SK-N-SH treated with all-trans-retinoic acid at 6 μM for 48 hours (cell line): Measurements from ENCODE around the gene PIWIL1.

Experiments used
- ATAC-seq: fragments of 200-7000 bp; cut with Tn5 transposase; 3 replicates; pipeline ENCODE4 v1.9.1; 2020; ENCODE audit warnings: mild to moderate bottlenecking, moderate library complexity
- ARNTL ChIP-seq: fragments of 450-650 bp; formaldehyde crosslinking; IDR thresholded peaks from 2 replicates; pipeline ENCODE4 v1.5.0; 2020; ENCODE audit warnings: low read depth, mild to moderate bottlenecking, moderate library complexity, borderline replicate concordance
- BACH2 ChIP-seq: fragments of 250-450 bp; sonication (Bioruptor Pico); IDR thresholded peaks from 2 replicates; pipeline ENCODE4 v1.9.0; 2021; ENCODE audit warnings: mild to moderate bottlenecking, borderline replicate concordance
- CREB5 ChIP-seq: fragments of 250-450 bp; sonication (Bioruptor Pico); IDR thresholded peaks from 2 replicates; pipeline ENCODE4 v1.5.1; 2020; ENCODE audit warnings: low read depth, mild to moderate bottlenecking, moderate library complexity
- CSDC2 ChIP-seq: fragments of 250-450 bp; sonication (Bioruptor Pico); IDR thresholded peaks from 2 replicates; pipeline ENCODE4 v1.5.0; 2020; ENCODE audit warnings: mild to moderate bottlenecking, moderate library complexity
- CSRNP3 ChIP-seq: fragments of 250-450 bp; sonication (Bioruptor Pico); IDR thresholded peaks from 2 replicates; pipeline ENCODE4 v1.5.1; 2021; ENCODE audit warnings: mild to moderate bottlenecking, moderate library complexity
- ESRRG ChIP-seq: fragments of 250-450 bp; sonication (Bioruptor Pico); IDR thresholded peaks from 2 replicates; pipeline ENCODE4 v1.6.1; 2021; ENCODE audit warnings: mild to moderate bottlenecking
- GLIS3 ChIP-seq: fragments of 250-450 bp; sonication (Bioruptor Pico); IDR thresholded peaks from 2 replicates; pipeline ENCODE4 v1.5.0; 2020; ENCODE audit warnings: mild to moderate bottlenecking, moderate library complexity
- OSR1 ChIP-seq: fragments of 250-450 bp; sonication (Bioruptor Pico); IDR thresholded peaks from 2 replicates; pipeline ENCODE4 v1.8.0; 2022; ENCODE audit warnings: moderate library complexity, mild to moderate bottlenecking, inconsistent platforms
- PATZ1 ChIP-seq: fragments of 250-450 bp; sonication (Bioruptor Pico); IDR thresholded peaks from 2 replicates; pipeline ENCODE4 v1.8.0; 2020; ENCODE audit warnings: mild to moderate bottlenecking, moderate library complexity, borderline replicate concordance
- POU6F1 ChIP-seq: fragments of 250-450 bp; sonication (Bioruptor Pico); IDR thresholded peaks from 2 replicates; pipeline ENCODE4 v1.8.0; 2021; ENCODE audit warnings: low read depth, mild to moderate bottlenecking, moderate library complexity, borderline replicate concordance
- PPARA ChIP-seq: fragments of 250-450 bp; sonication (Bioruptor Pico); IDR thresholded peaks from 2 replicates; pipeline ENCODE4 v1.5.0; 2020; ENCODE audit warnings: mild to moderate bottlenecking, borderline replicate concordance
- RARB ChIP-seq: fragments of 250-450 bp; sonication (Bioruptor Pico); IDR thresholded peaks from 2 replicates; pipeline ENCODE4 v1.8.0; 2021; ENCODE audit warnings: mild to moderate bottlenecking, moderate library complexity
- SNAI2 ChIP-seq: fragments of 250-450 bp; sonication (Bioruptor Pico); IDR thresholded peaks from 2 replicates; pipeline ENCODE4 v1.5.0; 2020; ENCODE audit warnings: mild to moderate bottlenecking, moderate library complexity
- TCF4 ChIP-seq: fragments of 250-450 bp; sonication (Bioruptor Pico); IDR thresholded peaks from 2 replicates; pipeline ENCODE4 v1.8.0; 2021; ENCODE audit warnings: mild to moderate bottlenecking, moderate library complexity, borderline replicate concordance
- TOX ChIP-seq: fragments of 250-450 bp; sonication (Bioruptor Pico); IDR thresholded peaks from 2 replicates; pipeline ENCODE4 v1.8.0; 2021; ENCODE audit warnings: mild to moderate bottlenecking, moderate library complexity, borderline replicate concordance
- TSHZ2 ChIP-seq: fragments of 250-450 bp; sonication (Bioruptor Pico); IDR thresholded peaks from 2 replicates; pipeline ENCODE4 v1.5.0; 2020; ENCODE audit warnings: mild to moderate bottlenecking, moderate library complexity
- ZC3H10 ChIP-seq: fragments of 250-450 bp; sonication (Bioruptor Pico); IDR thresholded peaks from 2 replicates; pipeline ENCODE4 v1.5.1; 2021; ENCODE audit warnings: mild to moderate bottlenecking, moderate library complexity
- ZFP3 ChIP-seq: fragments of 250-450 bp; sonication (Bioruptor Pico); IDR thresholded peaks from 2 replicates; pipeline ENCODE4 v1.5.0; 2020; ENCODE audit warnings: mild to moderate bottlenecking, moderate library complexity
- ZFP30 ChIP-seq: fragments of 450-650 bp; formaldehyde crosslinking; IDR thresholded peaks from 2 replicates; pipeline ENCODE4 v1.5.0; 2022; ENCODE audit warnings: mild to moderate bottlenecking, moderate library complexity
- ZNF565 ChIP-seq: fragments of 450-650 bp; formaldehyde crosslinking; conservative IDR thresholded peaks from 2 replicates; pipeline ENCODE4 v1.5.0; 2020; ENCODE audit warnings: low read depth, mild to moderate bottlenecking, moderate library complexity
- ZNF70 ChIP-seq: fragments of 450-650 bp; formaldehyde crosslinking; IDR thresholded peaks from 2 replicates; pipeline ENCODE4 v1.5.0; 2020; ENCODE audit warnings: mild to moderate bottlenecking, moderate library complexity
- ZNF8 ChIP-seq: fragments of 450-650 bp; formaldehyde crosslinking; IDR thresholded peaks from 2 replicates; pipeline ENCODE4 v1.5.0; 2020; ENCODE audit warnings: mild to moderate bottlenecking, moderate library complexity

PIWIL1 gene

GRCh38 chr12:130307859-130308258, 29.8 kb upstream of the PIWIL1 start:
- TF ChIP-seq GLIS3 (CRISPR knock-in tag) (no peak), PATZ1 (CRISPR knock-in tag) (no peak), TCF4 (CRISPR knock-in tag) (no peak), TOX (CRISPR knock-in tag) (no peak), CSDC2 (CRISPR knock-in tag) (no peak), RARB (CRISPR knock-in tag) (no peak), POU6F1 (CRISPR knock-in tag) (no peak), ZFP3 (CRISPR knock-in tag) (no peak), ZNF8 (CRISPR knock-in tag) (no peak), ZNF70 (no peak), CSRNP3 (no peak), ZC3H10 (CRISPR knock-in tag) (no peak), ZFP30 (no peak), SNAI2 (CRISPR knock-in tag) (no peak), CREB5 (CRISPR knock-in tag) (no peak), OSR1 (CRISPR knock-in tag) (no peak)

GRCh38 chr12:130308393-130308792, 29.3 kb upstream of the PIWIL1 start:
- TF ChIP-seq TCF4 (CRISPR knock-in tag) (no peak), BACH2 (CRISPR knock-in tag) (no peak), ZNF8 (CRISPR knock-in tag) (no peak), TOX (CRISPR knock-in tag) (no peak), RARB (CRISPR knock-in tag) (no peak), ZFP3 (CRISPR knock-in tag) (no peak), CSDC2 (CRISPR knock-in tag) (no peak), ZNF70 (no peak), PATZ1 (CRISPR knock-in tag) (no peak), ESRRG (no peak), PPARA (no peak), ZNF565 (CRISPR knock-in tag) (no peak)
- ATAC-seq: no peak

More at GRCh38 chr12:130307859-130308258, 29.8 kb upstream of the PIWIL1 start:
- no peak for ATAC-seq

- TF ChIP-seq POU6F1 (CRISPR knock-in tag) (no peak), TSHZ2 (CRISPR knock-in tag) (no peak), PPARA (no peak), ZFP3 (CRISPR knock-in tag) (no peak), ARNTL (CRISPR knock-in tag) (no peak), ZFP30 (no peak), ZNF70 (no peak), OSR1 (CRISPR knock-in tag) (no peak), ZNF8 (CRISPR knock-in tag) (no peak), TCF4 (CRISPR knock-in tag) (no peak), GLIS3 (CRISPR knock-in tag) (no peak)
Observed at GRCh38 chr12:130316251-130316650, 21.4 kb upstream of the PIWIL1 start.

More at GRCh38 chr12:130316251-130316650, 21.4 kb upstream of the PIWIL1 start:
- ATAC-seq: no peak
